Measurements from ENCODE around the gene XBP1. TPM values are rescaled to one million over a fixed set of nuclear protein-coding genes. Genes with fewer than 3 reads are reported as not detected.

The XBP1 gene
- total and polyA plus RNA-seq, 2 of the 8 experiments (the other 6 are each of a cell fraction or from before 2014, with no cell fraction given), result 99.8 to 131 TPM

DNA sequence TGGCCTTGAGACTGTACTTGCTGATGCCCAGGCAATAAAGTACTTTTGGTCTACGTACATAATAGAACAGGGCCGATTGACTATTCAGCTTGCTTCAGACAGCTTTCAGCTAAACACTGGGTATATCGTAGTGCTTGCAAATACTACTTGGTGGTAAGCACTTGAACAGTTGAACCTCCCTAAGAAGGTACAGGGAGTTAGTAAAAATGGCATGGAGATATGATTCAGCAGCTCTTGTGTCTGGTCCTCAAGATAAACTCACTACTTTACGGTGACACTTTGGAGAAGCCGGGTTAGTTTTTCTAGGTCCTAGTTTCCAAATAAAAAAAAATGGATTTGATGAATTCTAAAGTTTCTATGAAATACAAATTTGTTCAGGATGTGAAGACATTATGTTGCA, 20.5 kb downstream of the XBP1 start (continued):
- TF ChIP-seq, protein P1, sequence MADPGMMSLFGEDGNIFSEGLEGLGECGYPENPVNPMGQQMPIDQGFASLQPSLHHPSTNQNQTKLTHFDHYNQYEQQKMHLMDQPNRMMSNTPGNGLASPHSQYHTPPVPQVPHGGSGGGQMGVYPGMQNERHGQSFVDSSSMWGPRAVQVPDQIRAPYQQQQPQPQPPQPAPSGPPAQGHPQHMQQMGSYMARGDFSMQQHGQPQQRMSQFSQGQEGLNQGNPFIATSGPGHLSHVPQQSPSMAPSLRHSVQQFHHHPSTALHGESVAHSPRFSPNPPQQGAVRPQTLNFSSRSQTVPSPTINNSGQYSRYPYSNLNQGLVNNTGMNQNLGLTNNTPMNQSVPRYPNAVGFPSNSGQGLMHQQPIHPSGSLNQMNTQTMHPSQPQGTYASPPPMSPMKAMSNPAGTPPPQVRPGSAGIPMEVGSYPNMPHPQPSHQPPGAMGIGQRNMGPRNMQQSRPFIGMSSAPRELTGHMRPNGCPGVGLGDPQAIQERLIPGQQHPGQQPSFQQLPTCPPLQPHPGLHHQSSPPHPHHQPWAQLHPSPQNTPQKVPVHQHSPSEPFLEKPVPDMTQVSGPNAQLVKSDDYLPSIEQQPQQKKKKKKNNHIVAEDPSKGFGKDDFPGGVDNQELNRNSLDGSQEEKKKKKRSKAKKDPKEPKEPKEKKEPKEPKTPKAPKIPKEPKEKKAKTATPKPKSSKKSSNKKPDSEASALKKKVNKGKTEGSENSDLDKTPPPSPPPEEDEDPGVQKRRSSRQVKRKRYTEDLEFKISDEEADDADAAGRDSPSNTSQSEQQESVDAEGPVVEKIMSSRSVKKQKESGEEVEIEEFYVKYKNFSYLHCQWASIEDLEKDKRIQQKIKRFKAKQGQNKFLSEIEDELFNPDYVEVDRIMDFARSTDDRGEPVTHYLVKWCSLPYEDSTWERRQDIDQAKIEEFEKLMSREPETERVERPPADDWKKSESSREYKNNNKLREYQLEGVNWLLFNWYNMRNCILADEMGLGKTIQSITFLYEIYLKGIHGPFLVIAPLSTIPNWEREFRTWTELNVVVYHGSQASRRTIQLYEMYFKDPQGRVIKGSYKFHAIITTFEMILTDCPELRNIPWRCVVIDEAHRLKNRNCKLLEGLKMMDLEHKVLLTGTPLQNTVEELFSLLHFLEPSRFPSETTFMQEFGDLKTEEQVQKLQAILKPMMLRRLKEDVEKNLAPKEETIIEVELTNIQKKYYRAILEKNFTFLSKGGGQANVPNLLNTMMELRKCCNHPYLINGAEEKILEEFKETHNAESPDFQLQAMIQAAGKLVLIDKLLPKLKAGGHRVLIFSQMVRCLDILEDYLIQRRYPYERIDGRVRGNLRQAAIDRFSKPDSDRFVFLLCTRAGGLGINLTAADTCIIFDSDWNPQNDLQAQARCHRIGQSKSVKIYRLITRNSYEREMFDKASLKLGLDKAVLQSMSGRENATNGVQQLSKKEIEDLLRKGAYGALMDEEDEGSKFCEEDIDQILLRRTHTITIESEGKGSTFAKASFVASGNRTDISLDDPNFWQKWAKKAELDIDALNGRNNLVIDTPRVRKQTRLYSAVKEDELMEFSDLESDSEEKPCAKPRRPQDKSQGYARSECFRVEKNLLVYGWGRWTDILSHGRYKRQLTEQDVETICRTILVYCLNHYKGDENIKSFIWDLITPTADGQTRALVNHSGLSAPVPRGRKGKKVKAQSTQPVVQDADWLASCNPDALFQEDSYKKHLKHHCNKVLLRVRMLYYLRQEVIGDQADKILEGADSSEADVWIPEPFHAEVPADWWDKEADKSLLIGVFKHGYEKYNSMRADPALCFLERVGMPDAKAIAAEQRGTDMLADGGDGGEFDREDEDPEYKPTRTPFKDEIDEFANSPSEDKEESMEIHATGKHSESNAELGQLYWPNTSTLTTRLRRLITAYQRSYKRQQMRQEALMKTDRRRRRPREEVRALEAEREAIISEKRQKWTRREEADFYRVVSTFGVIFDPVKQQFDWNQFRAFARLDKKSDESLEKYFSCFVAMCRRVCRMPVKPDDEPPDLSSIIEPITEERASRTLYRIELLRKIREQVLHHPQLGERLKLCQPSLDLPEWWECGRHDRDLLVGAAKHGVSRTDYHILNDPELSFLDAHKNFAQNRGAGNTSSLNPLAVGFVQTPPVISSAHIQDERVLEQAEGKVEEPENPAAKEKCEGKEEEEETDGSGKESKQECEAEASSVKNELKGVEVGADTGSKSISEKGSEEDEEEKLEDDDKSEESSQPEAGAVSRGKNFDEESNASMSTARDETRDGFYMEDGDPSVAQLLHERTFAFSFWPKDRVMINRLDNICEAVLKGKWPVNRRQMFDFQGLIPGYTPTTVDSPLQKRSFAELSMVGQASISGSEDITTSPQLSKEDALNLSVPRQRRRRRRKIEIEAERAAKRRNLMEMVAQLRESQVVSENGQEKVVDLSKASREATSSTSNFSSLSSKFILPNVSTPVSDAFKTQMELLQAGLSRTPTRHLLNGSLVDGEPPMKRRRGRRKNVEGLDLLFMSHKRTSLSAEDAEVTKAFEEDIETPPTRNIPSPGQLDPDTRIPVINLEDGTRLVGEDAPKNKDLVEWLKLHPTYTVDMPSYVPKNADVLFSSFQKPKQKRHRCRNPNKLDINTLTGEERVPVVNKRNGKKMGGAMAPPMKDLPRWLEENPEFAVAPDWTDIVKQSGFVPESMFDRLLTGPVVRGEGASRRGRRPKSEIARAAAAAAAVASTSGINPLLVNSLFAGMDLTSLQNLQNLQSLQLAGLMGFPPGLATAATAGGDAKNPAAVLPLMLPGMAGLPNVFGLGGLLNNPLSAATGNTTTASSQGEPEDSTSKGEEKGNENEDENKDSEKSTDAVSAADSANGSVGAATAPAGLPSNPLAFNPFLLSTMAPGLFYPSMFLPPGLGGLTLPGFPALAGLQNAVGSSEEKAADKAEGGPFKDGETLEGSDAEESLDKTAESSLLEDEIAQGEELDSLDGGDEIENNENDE (IDR thresholded peaks at IDR 0.05; ENCODE audit: insufficient replicate concordance, low read length), result no peak
- TF ChIP-seq NANOG (IDR thresholded peaks at IDR 0.05; ENCODE audit: insufficient read depth, low read depth, low read length, poor library complexity, severe bottlenecking) (no peak), CREB1 (IDR thresholded peaks at IDR 0.05) (no peak), CHD2 (IDR thresholded peaks at IDR 0.05; ENCODE audit: low read length) (no peak), SIN3A (conservative IDR thresholded peaks at IDR 0.05 in 1 of 2, IDR thresholded peaks at IDR 0.05 in 1 of 2; ENCODE audit: low read depth in 1 of 2, low read length in 2 of 2) (no peak), PHF8 (conservative IDR thresholded peaks at IDR 0.05; ENCODE audit: low read depth, low read length) (no peak)

All from H1 (cell line).